Neural cell (in vitro differentiated cells): ENCODE results near the gene C10orf105. TPM values are rescaled to one million over a fixed set of nuclear protein-coding genes. Genes with fewer than 3 reads are reported as not detected.

Experiments
- H2AFZ ChIP-seq: fragments of 200-600, 300-800 bp; sonication (generic), shearing (Covaris generic); 2 replicates; pipeline ENCODE4 v1.6.0; 2014; ENCODE audit warnings: low read depth, mild to moderate bottlenecking, antibody characterized with exemption, low read length, moderate library complexity
- H3F3A ChIP-seq: fragments of 200-600 bp; shearing (Covaris generic); 2 replicates; pipeline ENCODE4 v1.6.1; 2016; ENCODE audit warnings: mild to moderate bottlenecking, moderate library complexity, mixed read lengths, antibody characterized with exemption, low read length; ENCODE audit not compliant: insufficient read depth, poor library complexity, severe bottlenecking
- H3K27ac ChIP-seq: fragments of 200-600, 300-800 bp; sonication (generic), shearing (Covaris generic); 2 replicates; pipeline ENCODE4 v1.5.1; 2014; ENCODE audit warnings: mild to moderate bottlenecking, low read length, moderate library complexity
- H3K27me3 ChIP-seq: fragments of 300-800, 200-600 bp; sonication (generic), shearing (Covaris generic); 2 replicates; pipeline ENCODE4 v1.6.0; 2014; ENCODE audit warnings: mild to moderate bottlenecking, low read depth, low read length, moderate library complexity; ENCODE audit not compliant: insufficient read depth
- H3K36me3 ChIP-seq: fragments of 300-800, 200-600 bp; sonication (generic), shearing (Covaris generic); 2 replicates; pipeline ENCODE4 v1.5.1; 2014; ENCODE audit warnings: mild to moderate bottlenecking, antibody characterized with exemption, low read length, moderate library complexity; ENCODE audit not compliant: insufficient read depth
- H3K4me2 ChIP-seq: fragments of 300-800, 200-600 bp; sonication (generic), shearing (Covaris generic); 2 replicates; pipeline ENCODE4 v1.6.0; 2014; ENCODE audit warnings: mild to moderate bottlenecking, low read length
- H3K4me3 ChIP-seq: fragments of 300-800, 200-600 bp; sonication (generic), shearing (Covaris generic); 2 replicates; pipeline ENCODE4 v1.5.1; 2014; ENCODE audit warnings: mild to moderate bottlenecking, low read length, moderate library complexity
- H3K79me2 ChIP-seq: fragments of 200-600 bp; shearing (Covaris generic); replicated peaks from 2 replicates; pipeline ENCODE4 v1.6.0; 2014; ENCODE audit warnings: mild to moderate bottlenecking, low read length, moderate library complexity; ENCODE audit not compliant: insufficient read depth
- H3K9ac ChIP-seq: fragments of 300-800, 200-600 bp; sonication (generic), shearing (Covaris generic); 2 replicates; pipeline ENCODE4 v1.6.1; 2016; ENCODE audit warnings: mild to moderate bottlenecking, low read length, mixed read lengths
- H3K9me2 ChIP-seq: fragments of 200-600 bp; shearing (Covaris generic); 2 replicates; pipeline ENCODE4 v1.6.1; 2016; ENCODE audit warnings: mild to moderate bottlenecking, low read length, mixed read lengths; ENCODE audit not compliant: insufficient read depth
- H3K9me3 ChIP-seq: fragments of 200-600, 300-800 bp; sonication (generic), shearing (Covaris generic); 2 replicates; pipeline ENCODE4 v1.6.1; 2016; ENCODE audit warnings: mild to moderate bottlenecking, mixed run types, low read length, moderate library complexity, mixed read lengths
- H4K20me1 ChIP-seq: fragments of 200-600 bp; shearing (Covaris generic); 2 replicates; pipeline ENCODE4 v1.6.1; 2016; ENCODE audit warnings: mild to moderate bottlenecking, mixed run types; ENCODE audit not compliant: insufficient read depth
- CTCF ChIP-seq: fragments of 450-650 bp; IDR thresholded peaks from 2 replicates; pipeline ENCODE4 v1.5.1; 2014; ENCODE audit warnings: antibody characterized with exemption, mild to moderate bottlenecking, moderate library complexity; ENCODE audit not compliant: poor library complexity, severe bottlenecking
- EP300 ChIP-seq: fragments of 450-650 bp; conservative IDR thresholded peaks from 2 replicates; pipeline ENCODE4 v1.6.1; 2014; ENCODE audit warnings: antibody characterized with exemption, mild to moderate bottlenecking, moderate library complexity; ENCODE audit not compliant: poor library complexity, severe bottlenecking
- EZH2 ChIP-seq: fragments of 200-600, 300-800 bp; shearing (Covaris generic), sonication (generic); IDR thresholded peaks from 2 replicates; pipeline ENCODE4 v1.6.1; 2014; ENCODE audit warnings: antibody characterized with exemption, low read length, borderline replicate concordance, mild to moderate bottlenecking; ENCODE audit not compliant: insufficient read depth, poor library complexity, severe bottlenecking
- MXI1 ChIP-seq: fragments of 450-650 bp; conservative IDR thresholded peaks from 2 replicates; pipeline ENCODE4 v1.6.1; 2014; ENCODE audit warnings: antibody characterized with exemption, mild to moderate bottlenecking; ENCODE audit not compliant: poor library complexity, severe bottlenecking
- POLR2AphosphoS5 ChIP-seq: IDR thresholded peaks from 2 replicates; pipeline ENCODE4 v1.6.1; 2012
- RAD21 ChIP-seq: fragments of 450-650 bp; conservative IDR thresholded peaks from 2 replicates; pipeline ENCODE4 v1.6.1; 2014; ENCODE audit warnings: antibody characterized with exemption, mild to moderate bottlenecking, moderate library complexity
- REST ChIP-seq: IDR thresholded peaks from 2 replicates; pipeline ENCODE4 v1.6.1; 2012; ENCODE audit warnings: borderline replicate concordance
- SMC3 ChIP-seq: fragments of 450-650 bp; conservative IDR thresholded peaks from 2 replicates; pipeline ENCODE4 v1.6.1; 2014; ENCODE audit warnings: antibody characterized with exemption, mild to moderate bottlenecking, moderate library complexity; ENCODE audit not compliant: poor library complexity
- TAF1 ChIP-seq: IDR thresholded peaks from 2 replicates; pipeline ENCODE4 v1.6.1; 2012; ENCODE audit warnings: low read depth
- polyA plus RNA-seq: library from polyadenylated mRNA; depleted of rRNA; stranded (reverse); fragments of >200 nt; gene quantifications from 2 replicates; pipeline ENCODE4 v1.2.3, GENCODE V29; 2014

The C10orf105 gene
- polyA plus RNA-seq, 1 donor from 2014 or later, result 0.11 TPM

- no peaks in the 10 kb centered on the region for H3K9me3 ChIP-seq
- H3K36me3 ChIP-seq, result no peaks in the 10 kb centered on the region
- no peaks in the 10 kb centered on the region for H3K27me3 ChIP-seq
- TF ChIP-seq EP300, result no peak
- TF ChIP-seq POLR2AphosphoS5, result no peak
- TF ChIP-seq RAD21, result no peak
- no peak for TF ChIP-seq CTCF
- no peak for TF ChIP-seq EZH2
- no peak for TF ChIP-seq TAF1
- no peak for TF ChIP-seq SMC3
- no peak for TF ChIP-seq MXI1
- no peak for TF ChIP-seq REST
- H3K4me3 ChIP-seq, result no peak overlapping the region
- no peaks in the 10 kb centered on the region for H3F3A ChIP-seq
- no peak overlapping the region for H3K9ac ChIP-seq
- H3K9me2 ChIP-seq, result no peaks in the 10 kb centered on the region
- H3K27ac ChIP-seq, result no peak overlapping the region
- no peaks in the 10 kb centered on the region for H4K20me1 ChIP-seq
- H3K4me2 ChIP-seq, result no peak overlapping the region
- no peak overlapping the region for H2AFZ ChIP-seq
- no peaks in the 10 kb centered on the region for H3K79me2 ChIP-seq
Measured at GRCh38 chr10:71765176-71765904, 45.8 kb upstream of the C10orf105 start.

- TF ChIP-seq REST (no peak), MXI1 (no peak), RAD21 (no peak), POLR2AphosphoS5 (no peak), EZH2 (no peak), CTCF (no peak), SMC3 (no peak), EP300 (no peak)
- Histone ChIP-seq H3K27ac (no peak overlapping the region), H3K9ac (no peak overlapping the region)
Measured at GRCh38 chr10:71763352-71764127, 44.0 kb upstream of the C10orf105 start.

More at GRCh38 chr10:71763352-71764127, 44.0 kb upstream of the C10orf105 start:
- Histone ChIP-seq H3K4me2 (no peak overlapping the region), H3K9me2 (no peaks in the 10 kb centered on the region), H3K9me3 (no peaks in the 10 kb centered on the region), H3K36me3 (no peaks in the 10 kb centered on the region), H4K20me1 (no peaks in the 10 kb centered on the region), H2AFZ (no peak overlapping the region), H3F3A (no peaks in the 10 kb centered on the region), H3K4me3 (no peak overlapping the region), H3K79me2 (no peaks in the 10 kb centered on the region), H3K27me3 (no peaks in the 10 kb centered on the region)
